NB4 (cell line): ENCODE data around the gene ABCA6.

Source experiments
- MYC ChIP-seq: IDR thresholded peaks from 2 replicates; pipeline ENCODE4 v1.6.1; 2011; ENCODE audit warnings: low read depth, low read length
- POLR2A ChIP-seq: IDR thresholded peaks from 2 replicates; pipeline ENCODE4 v1.6.1; 2011; ENCODE audit warnings: mild to moderate bottlenecking; ENCODE audit not compliant: insufficient read length; ENCODE audit errors: extremely low read depth
- TF ChIP-seq, protein P1 (sequence below): IDR thresholded peaks from one replicate; pipeline ENCODE4 v1.5.1; 2012; ENCODE audit warnings: low read depth, low read length
- TF ChIP-seq, protein P2 (sequence below): IDR thresholded peaks from 2 replicates; pipeline ENCODE4 v1.6.1; 2011; ENCODE audit warnings: low read depth, low read length

- TF ChIP-seq, protein P1, sequence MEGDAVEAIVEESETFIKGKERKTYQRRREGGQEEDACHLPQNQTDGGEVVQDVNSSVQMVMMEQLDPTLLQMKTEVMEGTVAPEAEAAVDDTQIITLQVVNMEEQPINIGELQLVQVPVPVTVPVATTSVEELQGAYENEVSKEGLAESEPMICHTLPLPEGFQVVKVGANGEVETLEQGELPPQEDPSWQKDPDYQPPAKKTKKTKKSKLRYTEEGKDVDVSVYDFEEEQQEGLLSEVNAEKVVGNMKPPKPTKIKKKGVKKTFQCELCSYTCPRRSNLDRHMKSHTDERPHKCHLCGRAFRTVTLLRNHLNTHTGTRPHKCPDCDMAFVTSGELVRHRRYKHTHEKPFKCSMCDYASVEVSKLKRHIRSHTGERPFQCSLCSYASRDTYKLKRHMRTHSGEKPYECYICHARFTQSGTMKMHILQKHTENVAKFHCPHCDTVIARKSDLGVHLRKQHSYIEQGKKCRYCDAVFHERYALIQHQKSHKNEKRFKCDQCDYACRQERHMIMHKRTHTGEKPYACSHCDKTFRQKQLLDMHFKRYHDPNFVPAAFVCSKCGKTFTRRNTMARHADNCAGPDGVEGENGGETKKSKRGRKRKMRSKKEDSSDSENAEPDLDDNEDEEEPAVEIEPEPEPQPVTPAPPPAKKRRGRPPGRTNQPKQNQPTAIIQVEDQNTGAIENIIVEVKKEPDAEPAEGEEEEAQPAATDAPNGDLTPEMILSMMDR: no peak
- TF ChIP-seq POLR2A: no peak
- TF ChIP-seq, protein P2, sequence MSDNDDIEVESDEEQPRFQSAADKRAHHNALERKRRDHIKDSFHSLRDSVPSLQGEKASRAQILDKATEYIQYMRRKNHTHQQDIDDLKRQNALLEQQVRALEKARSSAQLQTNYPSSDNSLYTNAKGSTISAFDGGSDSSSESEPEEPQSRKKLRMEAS: no peak
- no peak for TF ChIP-seq MYC
Observed at GRCh38 chr17:69075823-69076222, 65.9 kb downstream of the ABCA6 start.
